DND-41 (cell line): ENCODE data around the gene SLC24A3.

Experiments
- ATAC-seq: fragments of 200-7000 bp; cut with Tn5 transposase; 3 replicates; pipeline ENCODE4 v1.9.1; 2021; ENCODE audit warnings: low read depth; ENCODE audit not compliant: insufficient read depth
- DNase-seq: peaks from one replicate; pipeline ENCODE4 v3.0.0-alpha.2; 2020
- H2AFZ ChIP-seq: 2 replicates; pipeline ENCODE4 v1.6.0; 2012; ENCODE audit warnings: low read depth, low read length
- H3K27ac ChIP-seq: 2 replicates; pipeline ENCODE4 v1.5.1; 2012; ENCODE audit warnings: low read length, inconsistent platforms
- H3K27me3 ChIP-seq: fragments of 200-600 bp; sonication (generic); 2 replicates; pipeline ENCODE4 v1.6.0; 2012; ENCODE audit warnings: low read length, mild to moderate bottlenecking, inconsistent platforms; ENCODE audit not compliant: insufficient read depth, poor library complexity
- H3K36me3 ChIP-seq: 2 replicates; pipeline ENCODE4 v1.5.1; 2012; ENCODE audit warnings: low read length, inconsistent platforms; ENCODE audit not compliant: insufficient read depth
- H3K4me1 ChIP-seq: 2 replicates; pipeline ENCODE4 v1.5.1; 2012; ENCODE audit warnings: mild to moderate bottlenecking, low read length; ENCODE audit not compliant: insufficient read depth
- H3K4me2 ChIP-seq: 2 replicates; pipeline ENCODE4 v1.6.0; 2012; ENCODE audit warnings: mild to moderate bottlenecking, moderate library complexity, low read length, inconsistent platforms; ENCODE audit not compliant: insufficient read depth
- H3K4me3 ChIP-seq, 2 experiments: fragments of 200-600 bp in 1 of 2; shearing (Covaris generic) in 1 of 2; 2 replicates each; pipeline ENCODE4 v1.5.1; 2012 to 2016; ENCODE audit warnings: inconsistent platforms in 2 of 2, low read length in 2 of 2, mild to moderate bottlenecking in 2 of 2, low read depth in 1 of 2, moderate library complexity in 1 of 2
- H3K79me2 ChIP-seq: 2 replicates; pipeline ENCODE4 v1.6.0; 2012; ENCODE audit warnings: low read length, inconsistent platforms; ENCODE audit not compliant: insufficient read depth
- H3K9ac ChIP-seq: 2 replicates; pipeline ENCODE4 v1.6.0; 2012; ENCODE audit warnings: low read depth, mild to moderate bottlenecking, inconsistent platforms, low read length, moderate library complexity
- H3K9me3 ChIP-seq: 2 replicates; pipeline ENCODE4 v1.5.1; 2012; ENCODE audit warnings: low read length, moderate library complexity, mild to moderate bottlenecking, inconsistent platforms; ENCODE audit not compliant: insufficient read depth, severe bottlenecking
- H4K20me1 ChIP-seq: 2 replicates; pipeline ENCODE4 v1.6.0; 2012; ENCODE audit warnings: low read length; ENCODE audit not compliant: insufficient read depth
- EZH2 ChIP-seq: IDR thresholded peaks from 3 replicates; pipeline ENCODE4 v1.6.1; 2012; ENCODE audit warnings: borderline replicate concordance, low read depth, mild to moderate bottlenecking, moderate library complexity, low read length, inconsistent platforms; ENCODE audit not compliant: severe bottlenecking
- TF ChIP-seq, protein P1 (sequence below): IDR thresholded peaks from 2 replicates; pipeline ENCODE4 v1.5.1; 2012; ENCODE audit warnings: borderline replicate concordance, low read length, moderate library complexity, mild to moderate bottlenecking; ENCODE audit not compliant: poor library complexity, severe bottlenecking; ENCODE audit errors: extremely low read depth

SLC24A3 gene

DNA sequence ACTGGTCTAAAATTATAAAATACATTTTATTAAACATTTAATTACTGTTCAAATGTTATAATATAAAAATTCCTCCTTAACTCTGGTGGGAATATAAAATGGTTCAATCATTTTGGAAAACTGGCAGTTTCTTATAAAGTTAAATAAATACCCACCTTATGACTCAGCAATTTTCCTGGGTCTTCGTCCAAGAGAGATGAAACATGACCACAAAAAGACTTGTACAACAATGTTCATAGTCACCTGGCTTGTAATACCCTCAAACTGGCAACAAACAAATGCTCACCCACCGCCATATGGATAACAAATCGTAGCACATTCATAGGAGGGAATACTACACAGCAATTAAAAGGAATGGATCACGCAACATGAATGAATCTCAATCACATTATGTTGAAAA, 479.7 kb downstream of the SLC24A3 start:
- Histone ChIP-seq H3K4me1 (no peaks in the 10 kb centered on the region), H3K9me3 (no peaks in the 10 kb centered on the region), H3K79me2 (no peaks in the 10 kb centered on the region), H3K9ac (no peak overlapping the region), H4K20me1 (no peaks in the 10 kb centered on the region), H2AFZ (no peak overlapping the region), H3K27me3 (no peaks in the 10 kb centered on the region), H3K27ac (no peak overlapping the region), H3K4me2 (no peak overlapping the region), H3K36me3 (no peaks in the 10 kb centered on the region), H3K4me3 (no peak overlapping the region)
- no peak for ATAC-seq
- TF ChIP-seq, protein P1, sequence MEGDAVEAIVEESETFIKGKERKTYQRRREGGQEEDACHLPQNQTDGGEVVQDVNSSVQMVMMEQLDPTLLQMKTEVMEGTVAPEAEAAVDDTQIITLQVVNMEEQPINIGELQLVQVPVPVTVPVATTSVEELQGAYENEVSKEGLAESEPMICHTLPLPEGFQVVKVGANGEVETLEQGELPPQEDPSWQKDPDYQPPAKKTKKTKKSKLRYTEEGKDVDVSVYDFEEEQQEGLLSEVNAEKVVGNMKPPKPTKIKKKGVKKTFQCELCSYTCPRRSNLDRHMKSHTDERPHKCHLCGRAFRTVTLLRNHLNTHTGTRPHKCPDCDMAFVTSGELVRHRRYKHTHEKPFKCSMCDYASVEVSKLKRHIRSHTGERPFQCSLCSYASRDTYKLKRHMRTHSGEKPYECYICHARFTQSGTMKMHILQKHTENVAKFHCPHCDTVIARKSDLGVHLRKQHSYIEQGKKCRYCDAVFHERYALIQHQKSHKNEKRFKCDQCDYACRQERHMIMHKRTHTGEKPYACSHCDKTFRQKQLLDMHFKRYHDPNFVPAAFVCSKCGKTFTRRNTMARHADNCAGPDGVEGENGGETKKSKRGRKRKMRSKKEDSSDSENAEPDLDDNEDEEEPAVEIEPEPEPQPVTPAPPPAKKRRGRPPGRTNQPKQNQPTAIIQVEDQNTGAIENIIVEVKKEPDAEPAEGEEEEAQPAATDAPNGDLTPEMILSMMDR: no peak
- TF ChIP-seq EZH2: no peak
- no peak for DNase-seq

DNA sequence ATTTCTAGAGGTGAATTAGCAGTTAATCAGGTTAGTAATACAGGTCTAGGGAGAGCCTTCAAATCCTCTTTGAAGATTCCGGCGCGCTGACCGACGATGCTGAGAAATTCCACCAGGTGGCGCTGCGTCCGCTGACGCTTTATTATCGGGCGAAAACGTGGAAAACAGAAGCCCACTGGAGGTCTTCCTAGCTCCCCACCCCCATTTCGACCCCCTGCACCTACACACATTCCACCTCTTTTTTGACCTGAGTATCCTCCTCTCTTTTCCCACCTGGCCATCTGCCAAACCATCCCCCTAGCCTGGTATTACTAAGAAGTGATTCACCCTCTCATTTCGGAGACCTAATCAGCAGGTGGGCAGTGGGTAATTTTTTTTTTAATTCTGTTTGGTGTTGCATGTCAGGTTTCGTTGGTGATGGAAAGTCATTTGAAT, 480.3 kb downstream of the SLC24A3 start:
- no peaks in the 10 kb centered on the region for H3K79me2 ChIP-seq
- H2AFZ ChIP-seq: no peak overlapping the region
- H3K27ac ChIP-seq: no peak overlapping the region
- DNase-seq: peak; percentile 49
- no peaks in the 10 kb centered on the region for H4K20me1 ChIP-seq
- H3K9me3 ChIP-seq: no peaks in the 10 kb centered on the region
- no peaks in the 10 kb centered on the region for H3K27me3 ChIP-seq
- H3K36me3 ChIP-seq: no peaks in the 10 kb centered on the region
- TF ChIP-seq, protein P1: peak; percentile 80
- TF ChIP-seq EZH2: no peak
- ATAC-seq: peak; percentile 62; the same call in 1 of the 3 replicates
- no peaks in the 10 kb centered on the region for H3K4me1 ChIP-seq
- H3K4me3 ChIP-seq: no peak overlapping the region
- no peak overlapping the region for H3K4me2 ChIP-seq
- H3K9ac ChIP-seq: no peak overlapping the region

DNA sequence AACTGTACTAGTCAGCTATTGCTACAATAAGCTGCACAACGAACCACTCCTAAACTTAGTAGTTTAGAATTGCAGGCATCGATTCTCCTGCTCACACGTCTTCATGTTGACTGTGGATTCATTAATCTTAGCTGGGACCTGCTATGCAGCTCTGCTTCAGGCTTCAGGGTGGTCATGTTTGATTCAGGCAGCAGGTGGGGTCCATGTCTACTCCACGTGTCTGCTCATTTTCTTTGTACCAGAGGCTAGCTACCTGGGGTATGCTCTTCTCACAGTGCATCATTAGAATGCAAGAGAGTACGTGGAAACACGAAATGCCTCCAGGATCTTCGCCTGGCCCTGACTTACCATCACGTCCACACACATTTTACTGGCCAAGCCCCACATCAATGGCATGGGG, 481.1 kb downstream of the SLC24A3 start:
- no peak overlapping the region for H3K4me2 ChIP-seq
- no peak for DNase-seq
- no peak for TF ChIP-seq EZH2
- TF ChIP-seq, protein P1: no peak
- H3K4me3 ChIP-seq: no peak overlapping the region
- no peaks in the 10 kb centered on the region for H4K20me1 ChIP-seq
- no peaks in the 10 kb centered on the region for H3K4me1 ChIP-seq
- no peaks in the 10 kb centered on the region for H3K36me3 ChIP-seq
- no peak overlapping the region for H3K9ac ChIP-seq
- H3K27me3 ChIP-seq: no peaks in the 10 kb centered on the region
- H3K9me3 ChIP-seq: no peaks in the 10 kb centered on the region
- H3K27ac ChIP-seq: no peak overlapping the region
- H2AFZ ChIP-seq: no peak overlapping the region
- no peak for ATAC-seq
- H3K79me2 ChIP-seq: no peaks in the 10 kb centered on the region

DNA sequence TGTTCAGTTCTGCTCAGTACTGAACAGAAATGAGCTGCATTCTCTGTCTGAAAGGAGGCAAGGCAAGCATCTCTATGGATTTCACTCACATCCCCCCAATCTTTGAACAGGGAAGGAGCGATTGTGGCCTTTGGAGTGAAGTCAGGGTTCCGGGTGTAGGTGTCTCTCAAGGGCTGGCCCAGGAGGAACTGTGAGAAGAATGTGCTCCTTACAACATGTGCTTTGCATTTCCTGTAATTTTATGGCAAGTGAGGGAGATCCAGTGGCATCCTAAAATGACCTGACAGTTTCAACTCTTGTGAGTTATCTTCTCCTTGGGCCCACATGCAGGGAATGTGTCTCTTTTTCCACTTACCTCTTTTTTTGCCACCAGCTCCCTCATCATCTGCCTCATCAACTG, 482.6 kb downstream of the SLC24A3 start:
- Histone ChIP-seq H3K4me3 (no peak overlapping the region), H3K4me2 (no peak overlapping the region), H3K9me3 (no peaks in the 10 kb centered on the region), H3K27me3 (no peaks in the 10 kb centered on the region), H3K4me1 (no peaks in the 10 kb centered on the region), H3K79me2 (no peaks in the 10 kb centered on the region), H4K20me1 (no peaks in the 10 kb centered on the region), H3K36me3 (no peaks in the 10 kb centered on the region), H3K9ac (no peak overlapping the region), H2AFZ (no peak overlapping the region), H3K27ac (no peak overlapping the region)
- ATAC-seq (no peak), DNase-seq (no peak)
- TF ChIP-seq EZH2: no peak
- TF ChIP-seq, protein P1: no peak
